HG03025 (cell line): ENCODE results near the gene SRSF8.
"Not testable (repeated sequence)": the region's sequence is repeated elsewhere in the genome, so short reads cannot be mapped to it uniquely, and the experiment has no call there.

Source experiments
- ATAC-seq: cut with Tn5 transposase; IDR thresholded peaks from one replicate; pipeline ENCODE4 v1.9.1; 2021; ENCODE audit warnings: mild to moderate bottlenecking, moderate library complexity; ENCODE audit not compliant: unreplicated experiment, low FRiP score

Gene SRSF8

DNA sequence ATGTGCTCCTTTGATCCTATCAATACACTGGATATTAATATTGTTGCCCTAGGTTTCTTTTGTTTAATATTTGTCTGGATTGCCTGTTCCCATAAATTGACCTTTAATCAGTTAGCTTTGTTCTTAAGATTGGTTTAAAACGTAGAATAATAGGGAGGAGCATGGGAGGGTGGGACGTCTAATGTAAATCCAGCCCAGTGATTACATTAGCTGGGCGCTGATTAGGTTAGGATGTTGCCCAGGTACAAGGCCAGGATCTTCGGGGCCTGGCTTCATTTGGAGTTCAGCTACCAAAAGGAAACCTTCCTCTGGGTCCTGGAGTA is at the start of gene SRSF8:
Gene SRSF8 (plus strand): TSS at position 204 of the 323 bp plus-strand sequence. CDS start 308 bp downstream, outside the sequence.
- ATAC-seq, result peak; percentile 57

DNA sequence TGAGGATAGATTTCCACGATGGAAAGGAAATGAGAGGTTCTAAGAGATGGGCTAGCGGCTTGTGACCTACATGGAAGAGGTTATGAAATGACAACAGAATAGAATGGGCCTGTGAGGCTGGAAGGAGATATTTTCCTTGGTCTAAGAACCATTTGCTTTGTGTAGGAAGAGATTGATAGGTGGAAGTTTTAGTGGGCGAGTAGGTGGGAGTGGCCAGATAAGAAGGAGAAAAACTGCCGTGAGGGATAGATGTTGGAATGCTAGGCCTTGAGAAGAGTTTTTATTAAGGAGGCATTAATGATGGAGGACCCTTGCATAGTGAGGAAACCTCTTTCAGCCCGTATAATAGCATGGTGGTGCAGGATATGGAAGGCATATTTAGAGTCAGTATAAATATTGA is 45.3 kb upstream of the SRSF8 start:
- not testable (repeated sequence) for ATAC-seq

- ATAC-seq, result no peak
Observed at GRCh38 chr11:95024958-95025357, 41.8 kb upstream of the SRSF8 start, which contains the start of gene KDM4E. TSS of gene KDM4E (plus strand) at chr11:95025258. CDS start at chr11:95025558, 300 bp downstream.

- not testable (repeated sequence) for ATAC-seq
Observed at GRCh38 chr11:95025594-95025993, 41.1 kb upstream of the SRSF8 start.

GRCh38 chr11:95028357-95028756 is 38.4 kb upstream of the SRSF8 start:
- ATAC-seq, result no peak

- ATAC-seq, result no peak
Observed at GRCh38 chr11:95033051-95033450, 33.7 kb upstream of the SRSF8 start.

GRCh38 chr11:95035316-95035715 is 31.4 kb upstream of the SRSF8 start:
- ATAC-seq, result no peak

GRCh38 chr11:95037356-95038035 is 29.2 kb upstream of the SRSF8 start:
- not testable (repeated sequence) for ATAC-seq

DNA sequence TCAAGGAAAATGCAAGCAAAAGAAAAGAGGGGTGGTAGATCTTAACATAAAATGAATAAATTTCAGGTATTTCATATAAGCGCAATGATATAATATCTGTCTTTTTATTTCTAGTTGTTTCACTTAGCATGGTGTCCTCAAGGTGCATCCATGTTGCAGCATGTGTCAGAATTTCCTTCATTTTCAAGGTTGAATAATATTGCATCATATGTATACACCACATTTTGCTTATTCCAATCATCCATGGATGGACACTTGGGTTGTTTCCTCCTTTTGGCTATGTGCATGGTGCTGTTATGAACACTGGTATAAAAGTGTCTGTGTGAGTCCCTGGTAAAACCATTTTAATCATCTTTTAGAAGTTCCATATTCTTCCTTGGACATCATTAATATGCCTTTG is 24.5 kb upstream of the SRSF8 start:
- ATAC-seq, result no peak

- no peak for ATAC-seq
Observed at GRCh38 chr11:95042906-95043305, 23.8 kb upstream of the SRSF8 start.

GRCh38 chr11:95044010-95044409 is 22.7 kb upstream of the SRSF8 start:
- no peak for ATAC-seq

DNA sequence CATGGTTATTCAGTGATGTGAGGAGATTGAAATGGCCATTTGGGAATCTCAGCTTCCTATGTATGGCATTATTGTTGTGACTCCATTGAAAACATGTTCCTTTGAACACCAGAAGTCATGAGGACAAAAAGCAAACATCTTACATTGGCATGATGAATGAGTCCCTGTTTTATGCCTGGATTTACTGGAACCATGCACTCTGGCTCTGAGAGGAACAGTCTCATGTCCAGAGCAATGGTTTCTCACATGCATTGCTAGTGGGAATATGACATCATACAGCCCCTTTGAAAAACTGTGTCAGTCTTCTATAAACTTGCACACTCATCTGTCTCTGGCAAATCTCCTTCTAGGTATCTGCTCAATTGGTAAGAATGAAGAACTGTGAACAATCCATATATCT is 20.9 kb upstream of the SRSF8 start:
- no peak for ATAC-seq

DNA sequence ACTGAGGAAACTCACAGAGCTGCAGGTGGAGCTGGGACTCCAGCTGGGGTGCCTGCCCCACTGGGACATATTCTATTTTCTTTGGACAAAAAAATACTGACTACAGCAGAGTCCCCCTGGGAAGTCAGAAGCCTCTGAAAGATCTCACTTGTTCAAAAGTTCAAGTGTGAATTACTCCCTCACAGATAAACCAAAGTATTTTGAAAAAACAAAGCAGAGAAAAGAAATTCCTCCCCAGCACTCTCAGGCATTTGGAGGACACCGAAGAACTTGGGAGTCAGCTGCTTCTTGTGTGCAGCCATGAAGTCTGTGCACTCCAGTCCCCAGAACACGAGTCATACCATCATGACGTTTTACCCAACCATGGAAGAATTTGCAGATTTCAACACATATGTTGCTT is 17.6 kb upstream of the SRSF8 start, which contains the start of gene KDM4F:
Gene KDM4F (plus strand): TSS at position 301 of the 400 bp plus-strand sequence.
- ATAC-seq, result not testable (repeated sequence)

DNA sequence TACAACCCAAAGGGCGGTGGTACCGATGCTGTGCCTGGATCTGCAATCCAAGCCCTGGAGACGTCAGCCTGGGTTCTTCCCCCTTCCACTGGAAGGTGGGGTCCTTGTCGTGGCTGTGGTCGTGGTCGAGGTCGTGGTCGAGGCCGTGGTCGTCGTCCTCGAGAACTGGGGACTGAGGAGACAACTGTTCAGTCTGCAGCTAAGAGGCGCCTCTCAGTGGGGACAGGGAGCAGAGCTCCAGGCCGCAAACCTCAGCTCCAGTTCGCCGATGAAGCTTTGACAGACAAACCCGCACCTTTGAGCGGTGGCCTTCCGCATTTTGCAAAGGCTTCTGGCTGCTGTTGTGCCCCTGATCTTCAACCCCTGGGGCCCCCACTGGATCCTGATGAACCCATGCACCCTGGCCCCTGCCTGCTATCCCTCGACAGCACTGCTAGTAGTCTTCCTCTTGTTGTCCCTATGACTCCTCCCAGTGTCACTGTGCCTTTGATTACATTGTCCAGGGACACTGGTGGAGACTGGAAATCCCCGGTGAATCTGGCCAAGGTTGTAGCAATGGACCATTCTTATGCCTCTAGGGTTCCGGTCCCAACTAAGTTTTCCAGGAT is 16.0 kb upstream of the SRSF8 start:
- no peak for ATAC-seq

GRCh38 chr11:95054356-95054755 is 12.4 kb upstream of the SRSF8 start:
- no peak for ATAC-seq

- peak; percentile 87 for ATAC-seq
Observed at GRCh38 chr11:95055283-95055897, 11.3 kb upstream of the SRSF8 start.

GRCh38 chr11:95057959-95058358 is 8.8 kb upstream of the SRSF8 start:
- no peak for ATAC-seq

DNA sequence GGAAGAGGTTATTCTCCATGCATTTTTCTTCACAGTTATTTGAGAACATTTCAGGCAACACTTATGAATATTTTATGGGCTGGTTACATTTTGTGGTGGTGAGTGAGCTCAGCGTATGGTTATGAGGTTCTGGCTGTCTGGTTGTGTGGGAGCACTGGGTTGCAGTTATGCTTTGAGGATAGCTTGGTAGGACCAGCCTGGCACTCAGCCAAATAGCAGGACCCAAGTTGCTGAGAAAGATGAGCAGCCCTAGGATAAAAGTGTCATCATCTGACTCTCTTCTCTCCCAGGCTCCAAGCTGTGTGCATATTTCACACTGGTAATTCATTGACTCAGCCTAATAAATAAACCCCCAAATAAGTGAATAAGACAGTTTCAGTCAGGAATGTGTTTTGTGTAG is 8.1 kb upstream of the SRSF8 start:
- ATAC-seq, result no peak

DNA sequence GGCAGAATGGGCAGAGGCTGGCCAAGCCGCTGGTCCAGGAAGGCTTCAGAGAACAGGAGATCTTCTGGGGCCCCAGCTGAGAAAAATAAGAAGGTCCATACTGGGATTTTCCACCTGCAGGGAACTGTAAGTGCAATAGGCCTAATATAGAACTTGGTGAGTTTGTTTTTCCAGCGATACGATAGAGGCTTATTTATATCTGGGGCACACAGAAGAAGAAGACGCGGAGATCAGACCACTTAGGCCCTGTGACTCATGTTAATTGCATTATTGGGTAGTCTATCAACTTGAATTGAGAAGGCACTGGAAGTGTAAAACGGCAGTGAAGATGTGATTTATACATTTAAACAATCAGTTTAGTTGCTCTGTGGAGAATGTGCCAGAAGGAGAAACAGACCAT is 7.7 kb upstream of the SRSF8 start:
- ATAC-seq, result no peak

GRCh38 chr11:95065336-95065735 is 1.4 kb upstream of the SRSF8 start:
- ATAC-seq, result no peak

GRCh38 chr11:95067039-95067840 is 521 bp downstream of the SRSF8 start:
- peak; percentile 70 for ATAC-seq
